HG03066 (cell line): ENCODE data around the gene EMID1.

Source experiments
- ATAC-seq: cut with Tn5 transposase; IDR thresholded peaks from one replicate; pipeline ENCODE4 v1.9.1; 2021; ENCODE audit warnings: low read depth; ENCODE audit not compliant: unreplicated experiment

The EMID1 gene

DNA sequence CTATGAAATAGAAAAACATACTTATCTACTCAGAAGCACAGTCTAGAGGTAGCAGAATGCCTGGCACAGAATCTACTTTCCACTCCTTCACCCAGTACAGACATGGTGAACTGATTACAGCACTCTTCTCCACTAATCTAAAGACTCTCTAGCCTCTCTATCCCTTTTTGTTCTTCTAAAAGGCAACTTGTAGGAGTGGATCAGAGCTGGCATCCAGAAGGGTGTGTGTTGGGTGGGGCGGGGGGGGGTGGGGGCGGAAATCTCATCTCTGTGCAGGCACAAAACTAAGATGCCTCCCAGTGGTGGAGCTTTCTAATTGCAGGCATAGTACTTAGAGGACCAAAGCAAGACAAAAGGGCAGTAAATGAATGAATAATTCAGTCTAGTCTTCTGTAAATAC, 11.5 kb upstream of the EMID1 start:
- no peak for ATAC-seq

DNA sequence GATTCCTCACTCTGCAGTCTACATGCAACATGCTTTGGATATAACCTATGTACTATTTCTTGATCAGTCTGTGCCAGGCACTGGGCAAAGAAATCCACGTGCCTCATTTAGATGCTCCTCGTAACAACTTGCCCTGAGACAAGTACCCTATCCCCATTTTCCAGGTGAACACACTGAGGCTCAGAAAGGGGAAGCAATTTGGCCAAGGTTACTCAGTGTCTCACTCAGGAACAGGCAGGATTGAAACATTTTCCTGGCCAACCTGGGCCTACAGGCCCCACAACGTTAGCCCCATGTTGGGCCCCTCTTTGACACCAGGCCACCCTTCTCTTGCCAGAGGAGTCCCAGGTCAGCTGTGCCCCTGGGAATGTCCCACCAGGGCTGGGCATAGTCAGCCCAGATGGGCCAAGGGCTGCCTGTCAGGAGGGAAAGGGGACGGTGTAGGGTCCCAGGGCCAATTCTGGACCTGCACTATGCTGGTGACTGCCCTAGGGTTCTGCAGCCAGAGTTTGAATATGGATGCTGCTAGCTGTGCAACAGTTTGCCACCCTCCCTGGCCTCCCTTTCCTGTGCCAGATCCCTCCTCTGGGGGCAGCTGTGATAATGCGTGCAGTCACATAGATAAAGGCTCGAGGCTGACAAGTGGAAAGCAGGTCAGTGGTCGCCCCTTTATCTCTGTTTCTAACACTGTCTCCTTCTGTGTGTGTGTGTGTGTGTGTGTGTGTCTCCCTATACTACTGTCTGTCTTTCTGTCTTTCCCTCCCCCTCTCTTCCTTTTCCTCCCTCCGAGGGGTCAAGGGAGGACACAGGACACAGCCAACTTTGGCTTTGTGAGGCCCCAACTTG, 10.4 kb upstream of the EMID1 start:
- no peak for ATAC-seq

DNA sequence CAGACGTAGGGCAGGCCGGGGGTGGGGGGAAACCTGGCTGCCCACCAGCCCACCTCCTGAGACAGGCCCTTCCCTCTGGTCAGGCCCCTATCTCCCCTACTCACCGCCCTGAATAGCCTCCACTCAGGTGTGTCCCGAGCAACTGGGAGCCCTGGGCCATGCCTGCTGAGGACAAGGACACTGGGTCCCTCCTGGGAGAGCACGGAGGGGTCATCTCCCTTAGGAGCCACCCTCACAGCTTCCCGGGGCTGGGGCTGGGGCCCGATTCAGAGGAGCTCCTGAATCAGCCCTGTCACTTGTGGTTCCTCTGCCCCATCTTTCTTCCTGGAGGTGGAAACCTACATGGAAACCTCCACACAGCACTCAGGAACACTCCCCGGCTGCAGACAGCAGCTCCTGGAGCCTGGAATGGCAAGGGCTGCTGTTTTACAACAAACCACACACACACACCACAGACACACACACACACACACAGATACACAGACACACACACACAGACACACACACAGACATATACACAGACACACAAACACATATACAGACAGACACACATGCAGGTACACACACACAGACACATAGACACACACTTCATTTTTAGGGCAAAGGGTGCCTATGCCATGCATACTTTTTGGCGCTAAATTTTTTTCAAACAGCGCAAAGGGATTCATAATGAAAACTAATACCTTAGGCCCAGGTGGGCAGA, 9.6 kb upstream of the EMID1 start:
- ATAC-seq = no peak

DNA sequence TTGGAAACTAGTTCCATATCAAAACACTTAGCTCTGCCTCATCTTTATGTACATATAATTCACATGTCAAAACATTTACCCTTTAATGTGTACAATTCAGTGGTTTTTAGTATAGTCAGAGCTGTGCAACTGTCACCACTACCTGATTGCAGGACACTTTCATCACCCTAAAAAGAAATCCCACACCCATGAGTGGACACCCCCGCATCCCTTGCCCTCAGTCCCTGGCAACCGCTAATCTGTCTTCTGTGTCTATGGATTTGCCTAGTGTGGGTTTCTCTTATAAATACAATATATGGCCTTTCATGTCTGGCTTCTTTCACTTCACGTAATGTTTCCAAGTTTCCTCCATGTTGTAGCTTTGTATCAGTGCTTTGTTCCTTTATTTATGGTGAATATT, 8.6 kb upstream of the EMID1 start:
- ATAC-seq = no peak

DNA sequence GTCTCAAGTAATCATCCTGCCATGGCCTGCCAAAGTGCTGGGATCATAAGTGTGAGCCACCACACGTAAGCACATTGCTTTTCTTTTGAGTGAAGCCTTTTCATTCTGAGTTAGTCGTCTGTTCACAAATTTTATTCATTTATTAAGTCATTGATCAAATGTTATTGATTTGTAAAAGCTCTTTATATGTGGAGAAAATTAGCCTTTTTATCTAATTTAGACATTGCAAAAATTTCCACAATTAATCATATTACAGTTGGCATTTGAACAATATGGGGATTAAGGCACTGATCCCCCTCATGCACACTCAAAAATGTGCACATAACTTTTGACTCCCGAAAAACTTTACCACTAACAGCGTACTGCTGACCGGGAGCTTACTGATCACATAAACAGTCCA, 7.5 kb upstream of the EMID1 start:
- ATAC-seq = no peak

DNA sequence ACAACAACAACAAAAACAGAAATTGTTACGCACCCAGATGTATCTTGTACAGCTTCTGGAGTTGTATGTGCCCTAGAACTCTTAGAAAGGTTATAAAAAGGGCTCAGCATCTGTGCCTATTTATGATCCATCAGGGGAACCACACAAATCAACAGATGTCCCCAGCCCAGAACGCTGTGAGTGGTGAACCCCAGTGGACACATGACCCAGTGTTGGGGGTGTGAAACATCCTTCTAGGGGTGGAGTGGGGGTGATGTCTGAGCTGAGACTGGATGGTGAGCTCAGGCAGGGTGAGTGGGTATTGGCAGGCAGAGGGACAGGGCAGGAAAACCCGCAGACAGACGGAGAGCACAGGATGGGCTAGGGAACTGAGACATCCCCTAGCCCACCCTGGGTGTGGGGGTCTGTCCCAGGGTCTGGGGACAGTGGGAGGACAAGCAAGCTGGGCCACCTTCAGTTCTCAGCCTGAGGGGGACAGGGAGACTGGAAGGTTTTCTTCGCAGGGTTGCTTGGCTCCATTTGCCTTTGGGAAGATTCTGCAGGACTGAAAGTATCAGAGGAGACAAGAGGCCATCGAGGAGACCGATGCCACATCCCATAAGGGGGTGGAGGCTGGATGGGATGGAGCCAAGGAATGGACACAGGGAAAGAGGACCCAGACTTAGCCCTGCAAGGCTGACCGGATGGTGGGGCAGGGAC, 5.8 kb upstream of the EMID1 start:
- no peak for ATAC-seq

DNA sequence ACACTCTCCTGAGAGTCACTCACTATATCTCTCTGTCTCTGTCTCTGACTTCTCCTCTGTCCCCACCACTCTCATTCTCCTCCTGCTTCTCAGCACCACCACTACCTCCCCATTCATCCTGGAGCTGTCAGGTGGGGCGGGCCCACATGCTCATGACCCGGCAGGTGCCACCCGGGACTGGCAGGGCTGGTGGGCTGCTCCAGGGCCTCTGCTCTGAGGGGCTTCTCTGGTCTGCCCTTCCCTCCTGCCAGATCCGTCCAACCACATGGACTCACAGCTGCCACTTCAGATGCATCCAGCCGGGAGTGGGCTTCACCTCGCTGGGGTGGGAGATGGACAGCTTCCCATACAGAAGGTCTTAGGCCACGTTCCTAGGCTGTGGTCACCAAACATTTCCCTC, 4.8 kb upstream of the EMID1 start:
- no peak for ATAC-seq

DNA sequence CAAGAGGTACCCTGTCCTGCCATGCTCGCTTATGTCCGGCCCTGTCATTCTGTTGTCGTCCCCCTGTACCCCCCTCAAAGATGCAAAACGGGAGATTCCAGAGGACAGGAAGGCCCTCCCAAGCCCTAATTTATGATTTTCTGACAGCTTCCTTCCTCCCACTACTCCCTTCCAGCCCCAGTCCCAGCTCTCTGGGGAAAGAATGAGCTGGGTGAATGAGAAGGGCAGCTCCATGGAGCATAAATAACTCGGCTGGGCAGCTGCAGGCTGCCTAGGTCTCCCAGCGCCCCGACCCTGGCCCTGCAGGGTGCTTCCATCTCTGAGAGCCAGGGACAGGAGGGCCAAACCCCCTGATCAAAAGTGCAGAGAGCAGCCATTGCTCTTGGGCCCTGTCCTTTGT, 3.9 kb upstream of the EMID1 start:
- ATAC-seq = no peak

DNA sequence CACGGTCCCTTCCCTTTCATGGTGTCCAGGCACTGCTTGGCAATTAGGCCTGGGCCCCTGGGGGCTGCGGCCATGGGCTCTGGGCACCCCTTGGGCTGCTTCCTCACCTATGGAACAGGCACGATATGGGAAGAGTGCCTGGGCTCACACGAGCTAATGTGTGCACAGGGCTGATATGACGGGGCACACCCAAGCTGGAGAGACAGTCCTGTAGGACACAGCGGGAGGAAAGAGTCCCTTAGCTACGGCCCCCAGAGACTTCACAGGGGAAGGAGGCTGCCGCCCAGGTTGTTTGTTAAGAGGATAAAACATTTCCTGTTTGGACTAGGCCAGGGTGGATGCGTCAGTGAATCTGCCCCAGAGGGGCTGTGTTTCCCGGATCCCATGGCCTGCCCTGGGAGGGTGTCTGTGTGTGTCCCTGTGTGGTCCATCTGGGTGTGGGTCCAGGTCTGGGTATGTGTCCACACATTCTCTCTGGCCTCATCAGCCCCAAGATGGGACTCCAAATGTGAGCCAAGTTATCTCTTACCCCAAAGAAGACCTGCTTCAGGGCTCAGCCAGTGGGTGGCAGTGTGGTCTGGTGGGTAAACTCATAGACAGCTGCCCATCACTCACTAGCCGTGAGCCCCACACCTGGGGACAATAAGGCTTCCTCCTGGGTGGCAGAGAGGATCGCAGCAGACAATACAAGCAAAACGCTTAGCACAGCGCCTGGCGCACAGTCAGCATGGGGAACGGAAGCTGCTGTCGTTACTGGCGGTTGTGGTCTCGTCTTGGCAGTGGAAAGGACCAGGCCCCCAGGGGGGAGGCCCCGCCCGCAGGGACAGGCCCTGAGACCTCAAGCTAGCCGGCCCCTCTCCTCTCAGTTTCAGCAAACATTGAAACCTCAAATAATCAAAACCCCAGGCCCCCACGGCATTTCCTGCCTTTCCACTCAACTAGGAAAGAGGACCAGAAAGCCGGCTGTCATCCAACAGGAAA, 3.2 kb upstream of the EMID1 start:
- ATAC-seq = peak; percentile 65

DNA sequence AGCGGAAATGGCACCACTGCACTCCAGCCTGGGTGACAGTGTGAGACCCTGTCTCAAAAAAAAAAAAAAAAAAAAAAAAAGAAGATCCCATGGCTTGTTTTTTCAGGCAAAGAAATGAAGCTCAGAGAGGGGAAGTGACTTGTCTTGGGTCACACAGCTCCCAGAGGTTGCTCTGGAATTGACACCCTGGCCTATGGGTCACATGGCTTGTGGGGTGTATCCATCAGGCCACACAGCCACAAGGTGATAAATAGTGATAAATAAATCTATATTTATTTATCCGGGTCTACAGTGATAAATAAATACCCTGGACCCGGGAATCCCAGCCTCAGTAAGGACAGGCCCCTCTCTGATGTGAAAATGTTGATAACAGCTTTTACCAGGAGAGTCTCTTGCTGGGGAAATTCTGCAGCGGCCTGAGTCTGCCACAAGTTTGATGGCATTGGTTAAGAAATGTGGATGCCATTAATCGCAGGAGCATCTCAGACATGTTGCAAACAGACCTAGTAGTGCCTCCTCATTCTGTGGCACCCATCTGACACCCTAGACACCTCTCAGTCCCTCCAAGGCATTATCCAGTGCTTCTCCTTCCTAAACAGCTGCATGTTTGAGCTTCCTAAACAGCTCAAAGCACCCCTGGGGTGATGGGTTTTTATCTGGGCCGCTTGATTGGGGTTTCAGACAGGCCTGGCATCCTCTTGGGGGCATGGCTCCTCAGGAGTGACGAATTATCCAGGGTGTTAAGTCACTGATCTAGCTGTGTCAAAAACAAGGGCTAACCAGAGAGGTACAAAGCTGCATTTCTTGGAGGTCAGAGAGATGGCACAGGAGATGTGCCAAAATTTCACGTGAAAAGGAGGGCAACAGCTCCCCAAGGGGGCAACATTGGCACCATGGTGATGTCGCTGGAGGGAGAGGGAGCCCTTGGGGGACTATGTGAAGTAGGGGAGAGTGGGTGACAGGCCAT, 1.9 kb upstream of the EMID1 start:
- ATAC-seq = no peak

DNA sequence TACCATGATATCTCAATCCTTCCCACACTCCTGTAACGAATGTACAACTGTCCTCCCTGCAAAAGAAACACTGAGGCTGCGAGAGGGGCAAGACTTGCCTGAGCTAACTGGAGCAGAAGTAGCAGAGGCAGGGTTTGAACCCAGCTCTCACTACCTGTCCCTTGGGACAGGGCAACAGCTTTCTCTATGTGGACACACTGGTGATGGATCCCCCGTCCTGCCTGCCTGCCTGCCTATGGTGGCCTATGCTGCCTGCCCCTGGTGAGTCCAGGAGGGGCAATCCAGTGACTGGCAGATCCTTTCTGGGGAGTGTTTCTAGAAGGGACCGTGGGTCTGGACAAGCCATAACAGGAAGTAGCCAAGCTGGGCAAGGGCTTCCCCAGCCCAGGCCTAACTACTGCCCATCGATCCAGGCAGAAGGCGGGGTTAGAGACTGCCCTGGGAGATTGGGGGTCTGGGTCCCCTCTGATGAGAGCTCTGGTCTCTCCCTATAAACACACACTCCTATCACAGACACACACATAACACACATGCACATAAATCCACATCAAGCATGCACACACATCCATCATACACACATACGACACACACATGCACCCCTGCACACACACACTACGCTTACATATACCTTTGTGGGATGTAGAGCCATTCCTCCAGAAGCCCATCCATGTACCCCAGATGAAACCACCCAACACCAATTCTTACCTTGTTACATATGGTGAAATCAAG, 1.1 kb upstream of the EMID1 start:
- no peak for ATAC-seq

DNA sequence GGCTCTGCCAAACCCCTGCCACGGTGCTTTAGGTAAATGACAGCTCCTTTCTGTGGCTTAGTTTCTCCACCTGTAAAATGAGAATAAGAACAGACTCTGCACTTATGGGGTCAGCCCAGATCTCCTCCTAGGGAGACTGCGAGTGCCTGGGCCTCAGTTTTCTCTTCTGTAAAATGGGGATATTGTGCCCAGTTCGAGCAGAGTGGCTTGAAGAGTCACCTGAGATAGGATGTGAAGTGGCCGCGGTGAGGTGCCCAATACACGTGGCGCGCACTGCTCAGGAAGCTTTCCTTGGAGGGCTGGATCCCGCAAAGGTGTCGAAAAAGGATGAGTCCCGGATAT, 473 bp upstream of the EMID1 start:
- no peak for ATAC-seq

DNA sequence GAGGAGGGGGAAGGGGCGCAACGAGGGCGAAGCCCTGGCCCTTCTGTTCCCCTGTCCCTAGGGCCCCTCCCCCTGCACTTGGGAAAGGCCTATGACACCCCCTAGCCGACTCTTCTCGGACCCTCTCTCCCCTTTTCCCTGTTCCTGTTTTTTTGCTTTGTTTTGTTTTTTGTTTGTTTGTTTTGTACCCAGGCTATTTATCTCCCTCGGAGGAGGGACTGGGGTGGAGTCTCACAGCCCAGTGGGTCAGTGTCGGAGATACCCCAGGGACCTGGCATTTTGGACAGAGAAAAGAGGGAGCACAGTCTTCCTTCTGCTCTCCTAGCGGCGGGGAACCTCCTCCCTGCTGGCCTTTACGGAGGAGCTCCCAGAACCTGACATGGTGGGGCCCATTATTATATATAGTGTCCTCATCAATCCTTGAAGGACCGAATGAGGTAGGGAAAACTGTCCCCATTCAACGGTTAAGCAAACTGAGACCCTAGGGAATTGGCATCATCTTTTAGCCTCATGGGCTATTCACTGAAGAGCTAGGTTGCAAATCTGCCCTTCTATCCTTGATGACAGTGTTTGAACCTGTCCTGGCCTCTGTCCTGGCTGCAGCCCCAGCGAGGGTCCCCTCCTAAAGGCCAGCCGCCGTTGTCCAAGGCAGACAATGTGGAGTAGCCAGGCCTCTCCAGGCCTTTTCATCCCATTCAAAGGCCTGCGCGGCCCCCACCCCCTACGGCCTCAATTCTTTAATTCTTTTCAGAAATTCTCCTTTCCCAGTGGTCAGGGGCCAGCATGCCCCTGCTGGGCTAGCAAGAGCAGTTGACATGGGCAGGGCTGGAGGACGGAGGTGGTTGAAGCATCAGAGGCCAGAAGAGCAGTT, 911 bp downstream of the EMID1 start:
- no peak for ATAC-seq

DNA sequence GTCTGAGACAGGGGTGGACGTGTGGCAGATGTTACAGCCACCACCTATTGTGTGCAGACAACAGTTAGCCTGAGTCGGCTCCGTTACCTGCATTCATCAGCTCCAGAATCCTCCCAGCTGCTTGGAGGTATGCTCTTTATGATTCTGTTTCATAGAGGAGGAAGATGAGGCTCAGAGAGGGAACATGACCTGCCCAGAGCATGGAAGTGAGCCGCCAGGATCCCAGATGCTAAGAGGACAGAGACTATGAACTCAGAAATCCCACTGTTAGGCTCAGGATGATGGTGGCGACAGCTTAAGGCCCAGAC, 1.5 kb downstream of the EMID1 start:
- ATAC-seq = no peak

DNA sequence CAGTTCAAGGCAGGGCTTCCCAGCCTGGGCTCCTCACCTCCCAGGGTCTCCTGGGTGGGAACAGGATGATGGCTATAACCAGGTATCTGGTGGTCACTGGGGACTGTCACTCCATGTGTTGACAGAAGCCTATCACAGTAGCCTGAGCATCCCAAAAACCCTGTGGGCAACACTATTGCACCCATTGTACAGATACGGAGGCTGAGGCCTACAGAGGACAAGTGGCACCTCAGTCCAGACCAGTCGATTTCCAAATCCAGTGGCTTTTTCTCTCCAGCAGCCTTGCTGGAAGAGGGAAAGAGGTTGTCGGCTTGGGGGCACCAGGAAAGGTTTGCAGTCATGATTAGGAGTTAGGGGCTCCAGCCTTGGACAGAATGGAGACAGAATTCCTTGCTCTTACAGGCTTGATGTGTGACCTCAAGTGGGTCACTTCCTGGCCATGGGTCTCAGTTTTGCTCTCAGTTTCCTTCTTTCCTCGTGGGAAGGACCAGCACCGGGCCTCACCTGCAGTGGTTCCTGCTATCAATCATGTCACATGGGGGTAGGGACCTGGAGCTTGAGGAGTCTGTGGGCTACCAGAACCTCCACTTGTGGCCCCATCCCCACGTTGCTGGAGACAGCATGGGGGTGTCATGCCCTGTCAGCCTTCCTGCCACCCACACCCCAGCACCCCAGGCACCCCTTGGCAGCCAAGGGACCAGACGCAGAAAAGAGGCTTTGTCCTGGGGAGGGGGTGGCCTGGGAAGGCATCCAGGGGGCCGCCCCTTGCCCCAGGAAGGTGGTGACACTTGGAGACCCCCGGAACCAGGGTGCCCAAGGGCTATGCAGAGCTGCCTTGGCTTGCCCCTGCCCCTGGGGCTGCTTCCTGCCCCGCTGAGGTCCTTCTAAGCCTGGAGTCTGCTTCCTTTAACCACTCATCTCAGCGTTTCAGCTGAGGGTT, 2.1 kb downstream of the EMID1 start:
- ATAC-seq = no peak

DNA sequence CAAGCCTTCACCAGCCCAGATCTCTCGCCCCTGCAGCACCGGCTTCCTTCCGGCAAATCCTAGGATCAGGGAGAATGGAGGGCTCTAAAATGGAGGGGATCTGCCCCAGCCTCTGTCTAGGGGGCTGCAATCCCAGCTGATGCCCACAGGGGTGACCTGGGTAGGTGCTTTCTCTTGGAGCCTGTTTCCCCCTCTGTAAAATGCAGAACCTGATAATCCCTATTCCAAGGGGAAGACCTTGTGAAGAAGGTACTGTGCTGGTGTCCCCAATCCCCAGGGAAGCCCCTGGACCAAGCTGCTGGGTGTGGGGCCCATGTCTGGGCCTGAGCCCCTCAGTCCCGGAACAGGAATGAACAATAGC, 2.8 kb downstream of the EMID1 start:
- no peak for ATAC-seq
